CD4-positive, CD25-positive, alpha-beta regulatory T cell (primary cell): ENCODE measurements around the gene FGFRL1. TPM values are rescaled to one million over a fixed set of nuclear protein-coding genes. Genes with fewer than 3 reads are reported as not detected.

Experiments used
- ATAC-seq, 2 donors: fragments of 150-1000 bp; cut with Tn5 transposase; one replicate each; pipeline ENCODE4 v1.10.0; 2021; ENCODE audit warnings: low read depth in 2 of 2, moderate number of reproducible peaks in 2 of 2, moderate library complexity in 1 of 2
- DNase-seq, 3 donors: peaks; one replicate each; pipeline versions ENCODE4 v3.0.0 to v3.0.0-alpha.2; 2012 to 2022; ENCODE audit warnings: mixed read lengths in 1 of 3
- H3K27ac ChIP-seq: one replicate; pipeline ENCODE4 v1.7.0; 2013; ENCODE audit warnings: mild to moderate bottlenecking, low read length; ENCODE audit not compliant: insufficient read depth, poor library complexity, severe bottlenecking
- H3K27me3 ChIP-seq: one replicate; pipeline ENCODE4 v1.7.0; 2013; ENCODE audit warnings: low read length; ENCODE audit not compliant: control insufficient read depth, insufficient read depth
- H3K36me3 ChIP-seq: one replicate; pipeline ENCODE4 v1.7.0; 2013; ENCODE audit warnings: mild to moderate bottlenecking, low read length, moderate library complexity; ENCODE audit not compliant: control insufficient read depth, insufficient read depth
- H3K4me1 ChIP-seq: 2 replicates; pipeline ENCODE4 v1.7.0; 2013; ENCODE audit warnings: mild to moderate bottlenecking, low read length; ENCODE audit not compliant: insufficient read depth, control insufficient read depth, poor library complexity, severe bottlenecking
- H3K4me3 ChIP-seq: one replicate; pipeline ENCODE4 v1.7.0; 2013; ENCODE audit warnings: low read depth, mild to moderate bottlenecking, low read length, moderate library complexity
- H3K9me3 ChIP-seq, 2 experiments: 1 replicate in 1 of 2; 2 replicates in 1 of 2; pipeline ENCODE4 v1.7.0; 2013; ENCODE audit warnings: low read length in 2 of 2, mild to moderate bottlenecking in 1 of 2, moderate library complexity in 1 of 2; ENCODE audit not compliant: control insufficient read depth in 2 of 2
- H3K27ac Mint-ChIP-seq, 3 donors: one replicate each; pipeline ENCODE4 v1.8.0; 2020 to 2022; ENCODE audit warnings: mild to moderate bottlenecking in 3 of 3, mixed read lengths in 3 of 3, moderate library complexity in 2 of 3
- H3K27me3 Mint-ChIP-seq: one replicate; pipeline ENCODE4 v1.8.0; 2022; ENCODE audit warnings: mild to moderate bottlenecking, mixed read lengths
- H3K36me3 Mint-ChIP-seq: one replicate; pipeline ENCODE4 v1.8.0; 2020; ENCODE audit warnings: mixed read lengths
- H3K4me1 Mint-ChIP-seq, 4 donors: one replicate each; pipeline ENCODE4 v1.8.0; 2020 to 2022; ENCODE audit warnings: mixed read lengths in 4 of 4, mild to moderate bottlenecking in 1 of 4
- H3K4me3 Mint-ChIP-seq, 4 donors: one replicate each; pipeline ENCODE4 v1.8.0; 2020 to 2022; ENCODE audit warnings: mild to moderate bottlenecking in 4 of 4, mixed read lengths in 4 of 4, moderate library complexity in 3 of 4
- H3K9me3 Mint-ChIP-seq, 7 donors: one replicate each; pipeline ENCODE4 v1.8.0; 2020 to 2022; ENCODE audit warnings: mixed read lengths in 7 of 7, mild to moderate bottlenecking in 3 of 7, moderate library complexity in 2 of 7
- polyA plus RNA-seq, 4 donors: library from polyadenylated mRNA; unstranded; fragments of 300-500 nt; fragmentation: Illumina TruSeq; gene quantifications; one replicate each; pipeline ENCODE4 v1.2.3, GENCODE V29; 2021
- total RNA-seq: library from RNA; stranded (reverse); gene quantifications from one replicate; pipeline ENCODE4 v1.2.3, GENCODE V29; 2022

The FGFRL1 gene
- total and polyA plus RNA-seq, 5 donors from 2014 or later, result 0.27 to 14.3 (median 0.35) TPM

DNA sequence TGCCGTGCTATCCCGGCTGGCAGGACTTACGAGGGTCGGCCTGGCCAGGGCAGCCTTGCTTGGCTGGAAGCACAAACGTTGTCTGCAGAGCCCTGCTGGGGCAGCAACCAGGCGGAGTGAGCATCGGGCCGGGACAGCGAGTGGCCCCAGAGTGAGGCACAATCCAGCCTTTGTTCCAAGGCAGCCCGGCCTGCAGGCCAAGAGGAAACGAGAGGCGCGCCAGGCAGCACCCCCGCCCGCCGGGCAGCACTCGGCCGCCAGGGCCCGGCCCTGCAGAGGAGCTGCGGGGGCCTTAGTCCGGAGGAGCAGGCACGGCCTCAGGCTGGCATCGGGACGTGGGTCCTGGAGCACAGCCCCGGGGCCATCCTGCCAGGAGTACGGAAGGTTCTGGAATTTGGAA lies 24.1 kb downstream of the FGFRL1 start:
- H3K9me3 ChIP-seq, result no peaks in the 10 kb centered on the region
- no peaks in the 10 kb centered on the region for H3K27me3 ChIP-seq
- DNase-seq, result no peak
- no peak overlapping the region for H3K4me3 Mint-ChIP-seq
- no peak overlapping the region for H3K4me3 ChIP-seq
- H3K36me3 Mint-ChIP-seq, result no peaks in the 10 kb centered on the region
- ATAC-seq, result no peak
- H3K4me1 Mint-ChIP-seq, result no peaks in the 10 kb centered on the region
- no peak overlapping the region for H3K27ac ChIP-seq
- no peaks in the 10 kb centered on the region for H3K4me1 ChIP-seq
- no peaks in the 10 kb centered on the region for H3K9me3 Mint-ChIP-seq
- H3K36me3 ChIP-seq, result no peaks in the 10 kb centered on the region
- no peak overlapping the region for H3K27ac Mint-ChIP-seq
- H3K27me3 Mint-ChIP-seq, result no peaks in the 10 kb centered on the region

DNA sequence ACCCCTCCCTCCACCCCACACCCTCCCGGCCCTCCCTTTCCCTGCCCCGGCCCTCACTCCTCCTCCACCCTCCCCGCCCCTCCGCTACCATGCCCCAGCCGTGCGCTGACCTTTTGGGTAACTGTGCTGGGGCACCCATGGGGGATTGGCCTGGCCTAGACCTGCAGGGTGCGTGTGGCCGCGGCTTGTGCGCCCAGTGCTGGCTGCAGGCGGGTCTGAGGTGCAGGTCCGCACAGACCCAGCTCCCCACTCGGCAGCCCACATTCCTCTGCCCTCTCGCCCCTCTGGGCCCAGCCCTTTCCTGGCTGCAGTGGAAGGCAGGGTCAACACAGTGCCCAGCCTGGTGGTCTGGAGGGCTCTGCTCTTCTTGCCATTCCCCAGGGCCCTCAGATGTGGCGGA lies 24.7 kb downstream of the FGFRL1 start:
- Mint-ChIP-seq H3K4me1 (no peaks in the 10 kb centered on the region), H3K27me3 (no peaks in the 10 kb centered on the region), H3K4me3 (no peak overlapping the region), H3K36me3 (no peaks in the 10 kb centered on the region), H3K9me3 (no peaks in the 10 kb centered on the region), H3K27ac (no peak overlapping the region)
- H3K36me3 ChIP-seq, result no peaks in the 10 kb centered on the region
- H3K27me3 ChIP-seq, result no peaks in the 10 kb centered on the region
- DNase-seq (no peak), ATAC-seq (no peak)
- H3K4me1 ChIP-seq, result no peaks in the 10 kb centered on the region
- H3K4me3 ChIP-seq, result no peak overlapping the region
- H3K9me3 ChIP-seq, result no peaks in the 10 kb centered on the region
- H3K27ac ChIP-seq, result no peak overlapping the region

DNA sequence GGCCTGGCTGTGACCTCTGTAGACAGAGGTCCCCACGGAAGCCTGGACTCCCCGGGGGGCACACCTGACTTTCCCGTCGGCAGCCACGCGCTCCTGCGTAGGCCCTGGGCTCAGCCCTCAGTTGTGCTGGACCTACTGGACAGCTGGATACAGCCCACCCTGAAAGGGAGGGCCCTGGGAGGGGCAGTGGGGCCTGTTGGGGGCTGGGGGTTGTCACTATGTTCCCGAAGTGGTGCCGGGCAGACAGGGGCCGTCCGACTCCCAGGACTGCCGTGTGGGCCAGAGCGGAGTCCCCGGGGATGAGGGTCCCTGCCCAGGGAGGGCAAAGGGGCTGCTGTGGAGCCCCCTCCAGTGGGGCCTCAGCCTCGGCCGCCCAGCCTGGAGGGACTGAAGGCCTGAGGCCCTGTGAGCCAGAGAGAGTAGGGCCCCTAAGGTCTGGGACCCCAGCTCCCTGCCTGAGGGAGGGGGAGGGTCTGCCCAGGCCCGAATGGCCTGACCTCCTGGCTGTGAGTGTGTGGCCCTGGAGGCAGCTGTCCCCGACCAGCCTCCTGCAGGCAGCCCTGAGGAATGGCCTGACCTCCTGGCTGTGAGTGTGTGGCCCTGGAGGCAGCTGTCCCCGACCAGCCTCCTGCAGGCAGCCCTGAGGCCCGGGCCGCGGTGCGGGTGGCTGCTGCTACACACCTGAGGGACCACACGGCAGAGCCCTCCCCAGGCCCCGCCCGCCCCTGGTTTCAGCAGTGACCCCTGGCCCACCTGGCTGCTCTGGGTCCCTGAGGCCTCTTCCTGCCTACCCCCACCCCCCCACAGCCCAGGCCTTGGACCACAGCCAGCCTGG lies 25.8 kb downstream of the FGFRL1 start:
- Histone ChIP-seq H3K36me3 (no peaks in the 10 kb centered on the region), H3K27me3 (no peaks in the 10 kb centered on the region), H3K27ac (no peak overlapping the region), H3K4me1 (no peaks in the 10 kb centered on the region), H3K9me3 (no peaks in the 10 kb centered on the region), H3K4me3 (no peak overlapping the region)
- no peaks in the 10 kb centered on the region for H3K4me1 Mint-ChIP-seq
- no peak overlapping the region for H3K4me3 Mint-ChIP-seq
- H3K27ac Mint-ChIP-seq, result no peak overlapping the region
- H3K36me3 Mint-ChIP-seq, result no peaks in the 10 kb centered on the region
- H3K9me3 Mint-ChIP-seq, result no peaks in the 10 kb centered on the region
- H3K27me3 Mint-ChIP-seq, result no peaks in the 10 kb centered on the region
- DNase-seq (no peak), ATAC-seq (no peak)

DNA sequence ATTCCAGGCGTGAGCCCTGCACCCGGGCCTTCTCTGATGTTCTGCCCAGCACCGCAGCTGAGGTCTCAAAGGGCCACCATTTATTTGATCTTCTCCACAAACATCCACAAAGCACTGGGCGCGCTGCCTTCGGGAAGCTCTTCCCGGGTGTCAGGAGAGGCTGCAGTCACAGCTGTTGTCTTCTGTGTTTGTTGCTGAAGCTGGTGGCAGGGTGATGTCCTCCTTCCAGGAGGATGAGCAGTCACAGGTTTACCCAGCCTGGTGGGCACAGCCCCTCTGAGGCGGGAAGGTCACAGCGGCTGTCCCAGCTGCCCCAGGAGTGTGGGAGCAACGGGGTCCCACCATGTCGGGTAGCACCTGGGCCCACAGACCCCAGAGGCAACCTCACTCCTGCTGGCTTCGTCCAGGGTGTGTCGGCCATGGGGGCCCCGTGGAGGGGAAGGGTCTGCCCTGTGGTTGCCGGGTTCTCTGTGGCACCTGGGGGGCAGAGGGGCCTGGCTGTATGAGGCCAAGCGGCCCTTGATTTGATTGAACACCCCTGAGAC lies 27.6 kb downstream of the FGFRL1 start:
- Histone ChIP-seq H3K9me3 (no peaks in the 10 kb centered on the region), H3K27me3 (no peaks in the 10 kb centered on the region), H3K4me1 (no peaks in the 10 kb centered on the region), H3K36me3 (no peaks in the 10 kb centered on the region), H3K27ac (no peak overlapping the region), H3K4me3 (no peak overlapping the region)
- ATAC-seq, result no peak
- Mint-ChIP-seq H3K9me3 (no peaks in the 10 kb centered on the region), H3K4me1 (peaks cover 0 to 2% (median 0%) of the 10 kb centered on the region in 4 donors), H3K27me3 (no peaks in the 10 kb centered on the region), H3K36me3 (no peaks in the 10 kb centered on the region), H3K4me3 (no peak overlapping the region), H3K27ac (no peak overlapping the region)
- no peak for DNase-seq

DNA sequence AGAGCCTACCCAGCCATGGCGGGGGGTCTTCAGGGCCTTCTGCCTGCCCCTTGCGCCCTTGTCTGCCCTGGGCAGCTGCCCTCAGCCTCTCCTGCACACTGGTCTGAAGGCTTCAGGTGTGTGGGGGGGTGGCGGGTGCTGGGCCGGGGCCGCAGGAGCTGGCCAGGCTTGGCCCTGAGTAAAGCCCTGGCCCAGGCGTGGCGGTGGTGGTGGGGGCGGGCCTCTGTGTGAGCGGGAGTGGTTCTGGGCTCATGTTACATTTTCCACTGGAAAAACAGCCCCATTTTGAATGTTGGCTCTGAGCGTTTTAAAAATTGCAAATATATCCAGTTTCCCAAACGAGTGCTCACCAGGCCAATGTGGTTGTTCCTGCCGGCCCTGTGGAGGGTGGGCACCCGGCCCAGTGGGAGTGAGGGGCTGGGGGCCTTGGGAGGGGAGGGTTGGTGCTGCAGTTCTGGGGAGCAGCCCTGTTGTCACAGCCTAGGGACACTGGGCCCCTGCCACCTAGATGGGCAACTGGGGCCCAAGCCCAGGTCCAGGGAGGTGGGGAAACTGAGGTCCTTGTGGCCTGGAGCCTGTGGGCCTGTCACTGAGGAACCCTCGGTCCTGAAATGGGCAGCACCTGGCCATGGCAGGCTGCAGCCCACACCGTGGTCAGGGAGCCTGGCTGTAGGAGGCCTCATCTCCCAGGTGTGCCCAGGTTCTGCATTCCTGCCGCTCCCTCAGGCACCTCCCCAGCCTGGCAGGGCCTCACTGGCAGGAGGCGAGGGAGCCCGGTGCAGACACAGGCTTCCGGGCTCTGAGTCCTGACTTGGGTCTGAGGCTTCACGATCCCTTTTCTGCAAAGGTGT lies 28.3 kb downstream of the FGFRL1 start:
- DNase-seq, result no peak
- no peaks in the 10 kb centered on the region for H3K9me3 ChIP-seq
- Mint-ChIP-seq H3K27me3 (peaks cover 2% of the 10 kb centered on the region), H3K9me3 (no peaks in the 10 kb centered on the region), H3K4me3 (no peak overlapping the region), H3K4me1 (peaks cover 0 to 2% (median 0%) of the 10 kb centered on the region in 4 donors), H3K36me3 (no peaks in the 10 kb centered on the region), H3K27ac (no peak overlapping the region)
- H3K27ac ChIP-seq, result no peak overlapping the region
- no peak for ATAC-seq
- no peak overlapping the region for H3K4me3 ChIP-seq
- H3K4me1 ChIP-seq, result no peaks in the 10 kb centered on the region
- no peaks in the 10 kb centered on the region for H3K36me3 ChIP-seq
- H3K27me3 ChIP-seq, result no peaks in the 10 kb centered on the region

- H3K27ac Mint-ChIP-seq, result no peak overlapping the region
- Histone ChIP-seq H3K36me3 (no peaks in the 10 kb centered on the region), H3K4me3 (no peak overlapping the region), H3K27ac (no peak overlapping the region), H3K9me3 (no peaks in the 10 kb centered on the region), H3K27me3 (no peaks in the 10 kb centered on the region), H3K4me1 (no peaks in the 10 kb centered on the region)
- no peak overlapping the region for H3K4me3 Mint-ChIP-seq
- ATAC-seq (no peak), DNase-seq (no peak)
- H3K27me3 Mint-ChIP-seq, result peaks cover 6% of the 10 kb centered on the region
- no peaks in the 10 kb centered on the region for H3K9me3 Mint-ChIP-seq
- no peaks in the 10 kb centered on the region for H3K36me3 Mint-ChIP-seq
- H3K4me1 Mint-ChIP-seq, result peaks cover 0 to 2% (median 0%) of the 10 kb centered on the region in 4 donors
Measured at GRCh38 chr4:1040344-1041146, 29.1 kb downstream of the FGFRL1 start.

- ATAC-seq (no peak), DNase-seq (no peak)
- Histone ChIP-seq H3K9me3 (no peaks in the 10 kb centered on the region), H3K36me3 (no peaks in the 10 kb centered on the region), H3K27ac (no peak overlapping the region), H3K4me3 (no peak overlapping the region), H3K27me3 (no peaks in the 10 kb centered on the region), H3K4me1 (no peaks in the 10 kb centered on the region)
- Mint-ChIP-seq H3K9me3 (no peaks in the 10 kb centered on the region), H3K27me3 (peaks cover 6% of the 10 kb centered on the region), H3K36me3 (no peaks in the 10 kb centered on the region), H3K4me3 (no peak overlapping the region), H3K27ac (no peak overlapping the region), H3K4me1 (peaks cover 0 to 2% (median 0%) of the 10 kb centered on the region in 4 donors)
Measured at GRCh38 chr4:1041147-1041935, 29.9 kb downstream of the FGFRL1 start.
